ENCODE results near the gene CELSR1. TPM values are rescaled to one million over a fixed set of nuclear protein-coding genes. Genes with fewer than 3 reads are reported as not detected.

The CELSR1 gene
- polyA plus RNA-seq, 4 donors, result 0.27 to 3.0 (median 1.9) TPM; not detected in 1

GRCh38 chr22:46376908-46377524, 160.4 kb downstream of the CELSR1 start:
- WGBS, 3 donors, result 76 to 88% (median 82%) methylated on average over 19 of the region's 19 CpGs
- FAIRE-seq (no peak), DNase-seq (no peak)

GRCh38 chr22:46376111-46376510, 161.3 kb downstream of the CELSR1 start:
- Histone ChIP-seq H3K4me3 (ENCODE audit: low read depth in 1 of 3, low read length in 3 of 3) (no peak overlapping the region), H3K4me1 (ENCODE audit: control insufficient read depth in 3 of 3, insufficient read depth in 2 of 3, low read depth in 1 of 3, low read length in 2 of 3) (peaks cover 3 to 43% (median 3%) of the 10 kb centered on the region in 3 donors), H3K9me3 (ENCODE audit: control insufficient read depth in 2 of 2, insufficient read depth in 1 of 2, low read depth in 1 of 2, low read length in 1 of 2) (peaks cover 0 to 19% of the 10 kb centered on the region in 2 donors), H3K36me3 (ENCODE audit: control insufficient read depth in 3 of 3, insufficient read depth in 2 of 3, low read depth in 1 of 3, low read length in 3 of 3) (peaks cover 0 to 27% (median 0%) of the 10 kb centered on the region in 3 donors), H3K27ac (ENCODE audit: low read depth in 1 of 3, low read length in 2 of 3) (no peak overlapping the region), H3K27me3 (ENCODE audit: control insufficient read depth in 3 of 3, insufficient read depth in 3 of 3, low read length in 3 of 3) (no peaks in the 10 kb centered on the region)
- FAIRE-seq, result no peak
- no peak for DNase-seq
- 92 to 97% (median 96%) methylated on average over 3 of the region's 3 CpGs for WGBS, 3 donors

More at GRCh38 chr22:46376908-46377524, 160.4 kb downstream of the CELSR1 start:
- Histone ChIP-seq H3K27me3 (ENCODE audit: control insufficient read depth in 3 of 3, insufficient read depth in 3 of 3, low read length in 3 of 3) (no peaks in the 10 kb centered on the region), H3K4me1 (ENCODE audit: control insufficient read depth in 3 of 3, insufficient read depth in 2 of 3, low read depth in 1 of 3, low read length in 2 of 3) (peaks cover 2 to 40% (median 3%) of the 10 kb centered on the region in 3 donors), H3K27ac (ENCODE audit: low read depth in 1 of 3, low read length in 2 of 3) (peak overlapping the region in 2 of 3 donors; percentile 61 to 88), H3K4me3 (ENCODE audit: low read depth in 1 of 3, low read length in 3 of 3) (no peak overlapping the region), H3K36me3 (ENCODE audit: control insufficient read depth in 3 of 3, insufficient read depth in 2 of 3, low read depth in 1 of 3, low read length in 3 of 3) (peaks cover 0 to 33% (median 0%) of the 10 kb centered on the region in 3 donors), H3K9me3 (ENCODE audit: control insufficient read depth in 2 of 2, insufficient read depth in 1 of 2, low read depth in 1 of 2, low read length in 1 of 2) (peaks cover 0 to 19% of the 10 kb centered on the region in 2 donors)

- Histone ChIP-seq H3K27ac (ENCODE audit: low read depth in 1 of 3, low read length in 2 of 3) (no peak overlapping the region), H3K9me3 (ENCODE audit: control insufficient read depth in 2 of 2, insufficient read depth in 1 of 2, low read depth in 1 of 2, low read length in 1 of 2) (peaks cover 0 to 19% of the 10 kb centered on the region in 2 donors), H3K4me3 (ENCODE audit: low read depth in 1 of 3, low read length in 3 of 3) (no peak overlapping the region), H3K36me3 (ENCODE audit: control insufficient read depth in 3 of 3, insufficient read depth in 2 of 3, low read depth in 1 of 3, low read length in 3 of 3) (peaks cover 0 to 20% (median 0%) of the 10 kb centered on the region in 3 donors), H3K4me1 (ENCODE audit: control insufficient read depth in 3 of 3, insufficient read depth in 2 of 3, low read depth in 1 of 3, low read length in 2 of 3) (peaks cover 3 to 47% (median 5%) of the 10 kb centered on the region in 3 donors), H3K27me3 (ENCODE audit: control insufficient read depth in 3 of 3, insufficient read depth in 3 of 3, low read length in 3 of 3) (no peaks in the 10 kb centered on the region)
- WGBS, 3 donors, result 26 to 81% (median 48%) methylated on average over 36 to 38 of the region's 38 CpGs
- DNase-seq (peak in 1 of 2 donors; percentile 86), FAIRE-seq (no peak)
These were observed 162.6 kb downstream of the CELSR1 start for GRCh38 chr22:46374663-46375474.

- no peak overlapping the region for H3K4me3 ChIP-seq (ENCODE audit: low read depth in 1 of 3, low read length in 3 of 3)
- DNase-seq (peak; percentile 31 to 60), FAIRE-seq (no peak)
- peaks cover 0 to 19% of the 10 kb centered on the region in 2 donors for H3K9me3 ChIP-seq (ENCODE audit: control insufficient read depth in 2 of 2, insufficient read depth in 1 of 2, low read depth in 1 of 2, low read length in 1 of 2)
- H3K27me3 ChIP-seq (ENCODE audit: control insufficient read depth in 3 of 3, insufficient read depth in 3 of 3, low read length in 3 of 3), result no peaks in the 10 kb centered on the region
- 4 to 30% (median 14%) methylated on average over 31 of the region's 31 CpGs for WGBS, 3 donors
- H3K36me3 ChIP-seq (ENCODE audit: control insufficient read depth in 3 of 3, insufficient read depth in 2 of 3, low read depth in 1 of 3, low read length in 3 of 3), result peaks cover 0 to 26% (median 0%) of the 10 kb centered on the region in 3 donors
- peaks cover 3 to 41% (median 5%) of the 10 kb centered on the region in 3 donors for H3K4me1 ChIP-seq (ENCODE audit: control insufficient read depth in 3 of 3, insufficient read depth in 2 of 3, low read depth in 1 of 3, low read length in 2 of 3)
- no peak overlapping the region for H3K27ac ChIP-seq (ENCODE audit: low read depth in 1 of 3, low read length in 2 of 3)
These were observed 163.3 kb downstream of the CELSR1 start for GRCh38 chr22:46373921-46374662.

GRCh38 chr22:46373159-46373558, 164.3 kb downstream of the CELSR1 start:
- no peak for FAIRE-seq
- H3K9me3 ChIP-seq (ENCODE audit: control insufficient read depth in 2 of 2, insufficient read depth in 1 of 2, low read depth in 1 of 2, low read length in 1 of 2), result peaks cover 0 to 19% of the 10 kb centered on the region in 2 donors
- DNase-seq, result peak in 1 of 2 donors; percentile 40
- H3K4me1 ChIP-seq (ENCODE audit: control insufficient read depth in 3 of 3, insufficient read depth in 2 of 3, low read depth in 1 of 3, low read length in 2 of 3), result peaks cover 3 to 32% (median 5%) of the 10 kb centered on the region in 3 donors
- peaks cover 0 to 28% (median 0%) of the 10 kb centered on the region in 3 donors for H3K36me3 ChIP-seq (ENCODE audit: control insufficient read depth in 3 of 3, insufficient read depth in 2 of 3, low read depth in 1 of 3, low read length in 3 of 3)
- no peak overlapping the region for H3K4me3 ChIP-seq (ENCODE audit: low read depth in 1 of 3, low read length in 3 of 3)
- H3K27me3 ChIP-seq (ENCODE audit: control insufficient read depth in 3 of 3, insufficient read depth in 3 of 3, low read length in 3 of 3), result no peaks in the 10 kb centered on the region
- no peak overlapping the region for H3K27ac ChIP-seq (ENCODE audit: low read depth in 1 of 3, low read length in 2 of 3)
- WGBS, 3 donors, result 7 to 51% (median 19%) methylated on average over 8 of the region's 8 CpGs

GRCh38 chr22:46372686-46373085, 164.7 kb downstream of the CELSR1 start:
- Histone ChIP-seq H3K27me3 (ENCODE audit: control insufficient read depth in 3 of 3, insufficient read depth in 3 of 3, low read length in 3 of 3) (no peaks in the 10 kb centered on the region), H3K9me3 (ENCODE audit: control insufficient read depth in 2 of 2, insufficient read depth in 1 of 2, low read depth in 1 of 2, low read length in 1 of 2) (peaks cover 0 to 19% of the 10 kb centered on the region in 2 donors), H3K27ac (ENCODE audit: low read depth in 1 of 3, low read length in 2 of 3) (no peak overlapping the region), H3K4me1 (ENCODE audit: control insufficient read depth in 3 of 3, insufficient read depth in 2 of 3, low read depth in 1 of 3, low read length in 2 of 3) (peaks cover 3 to 27% (median 5%) of the 10 kb centered on the region in 3 donors), H3K4me3 (ENCODE audit: low read depth in 1 of 3, low read length in 3 of 3) (no peak overlapping the region), H3K36me3 (ENCODE audit: control insufficient read depth in 3 of 3, insufficient read depth in 2 of 3, low read depth in 1 of 3, low read length in 3 of 3) (peaks cover 0 to 28% (median 0%) of the 10 kb centered on the region in 3 donors)
- WGBS, 3 donors, result 80 to 93% (median 85%) methylated on average over 18 of the region's 18 CpGs
- no peak for DNase-seq
- no peak for FAIRE-seq

GRCh38 chr22:46371623-46372226, 165.7 kb downstream of the CELSR1 start:
- Histone ChIP-seq H3K4me1 (ENCODE audit: control insufficient read depth in 3 of 3, insufficient read depth in 2 of 3, low read depth in 1 of 3, low read length in 2 of 3) (peaks cover 3 to 18% (median 5%) of the 10 kb centered on the region in 3 donors), H3K4me3 (ENCODE audit: low read depth in 1 of 3, low read length in 3 of 3) (no peak overlapping the region), H3K27me3 (ENCODE audit: control insufficient read depth in 3 of 3, insufficient read depth in 3 of 3, low read length in 3 of 3) (no peaks in the 10 kb centered on the region), H3K9me3 (ENCODE audit: control insufficient read depth in 2 of 2, insufficient read depth in 1 of 2, low read depth in 1 of 2, low read length in 1 of 2) (peaks cover 0 to 17% of the 10 kb centered on the region in 2 donors), H3K36me3 (ENCODE audit: control insufficient read depth in 3 of 3, insufficient read depth in 2 of 3, low read depth in 1 of 3, low read length in 3 of 3) (peaks cover 0 to 26% (median 0%) of the 10 kb centered on the region in 3 donors), H3K27ac (ENCODE audit: low read depth in 1 of 3, low read length in 2 of 3) (no peak overlapping the region)
- FAIRE-seq (no peak), DNase-seq (no peak)
- WGBS, 3 donors, result 87 to 89% (median 88%) methylated on average over 2 of the region's 2 CpGs

All from small intestine (tissue), 7 donors.